B cell (primary cell): ENCODE results near the gene COL13A1. TPM values are rescaled to one million over a fixed set of nuclear protein-coding genes. Genes with fewer than 3 reads are reported as not detected.

ENCODE experiments used
- ATAC-seq: fragments of 200-7000 bp; cut with Tn5 transposase; one replicate; pipeline ENCODE4 v1.10.0; 2021; ENCODE audit warnings: low read depth, mild to moderate bottlenecking, moderate number of reproducible peaks, moderate library complexity
- CTCF ChIA-PET: fragments of 350-600 bp; sonication (Branson Sonifier 250); formaldehyde crosslinking; loops from one replicate; lab custom pipeline; 2021; ENCODE audit warnings: antibody characterized with exemption, inconsistent platforms; lab: Charles Lee
- POLR2A ChIA-PET: fragments of 350-600 bp; sonication (Branson Sonifier 250); formaldehyde crosslinking; loops from one replicate; lab custom pipeline; 2021; ENCODE audit warnings: antibody characterized with exemption; lab: Charles Lee
- DNase-seq: peaks from one replicate; pipeline ENCODE4 v3.0.0; 2013
- H2AFZ ChIP-seq: 2 replicates; pipeline ENCODE4 v1.6.1; 2012; ENCODE audit warnings: mild to moderate bottlenecking, low read depth, low read length; ENCODE audit not compliant: insufficient read depth, poor library complexity, severe bottlenecking
- H3K27ac ChIP-seq, 2 donors: 1 replicate in 1 of 2; 2 replicates in 1 of 2; pipeline ENCODE4 v1.5.1; 2012 to 2013; ENCODE audit warnings: low read length in 2 of 2, mild to moderate bottlenecking in 2 of 2, moderate library complexity in 1 of 2
- H3K27me3 ChIP-seq, 4 experiments: fragments of 200-600 bp in 1 of 4; sonication (generic) in 1 of 4; replicated peaks in 1 of 4; 1 replicate in 2 of 4; 2 replicates in 2 of 4; pipeline versions ENCODE4 v1.6.1 to v1.7.0; 2013 to 2016; ENCODE audit warnings: low read length in 3 of 4, mild to moderate bottlenecking in 2 of 4, mixed read lengths in 1 of 4, moderate library complexity in 1 of 4; ENCODE audit not compliant: insufficient read depth in 4 of 4, control insufficient read depth in 3 of 4; ENCODE audit errors: control extremely low read depth in 1 of 4
- H3K36me3 ChIP-seq, 2 experiments: replicated peaks in 1 of 2; 1 replicate in 1 of 2; 2 replicates in 1 of 2; pipeline versions ENCODE4 v1.6.1 to v1.7.1; 2013; ENCODE audit warnings: low read length in 1 of 2; ENCODE audit not compliant: insufficient read depth in 2 of 2, control insufficient read depth in 1 of 2; ENCODE audit errors: control extremely low read depth in 1 of 2, extremely low read depth in 1 of 2
- H3K4me1 ChIP-seq, 2 donors: fragments of 200-600 bp in 1 of 2; sonication (generic) in 1 of 2; 1 replicate in 1 of 2; 2 replicates in 1 of 2; pipeline versions ENCODE4 v1.5.1 to v1.6.1; 2013 to 2017; ENCODE audit warnings: low read length in 2 of 2; ENCODE audit not compliant: control insufficient read depth in 2 of 2, insufficient read depth in 2 of 2
- H3K4me2 ChIP-seq: replicated peaks from 2 replicates; pipeline ENCODE3; 2012; ENCODE audit warnings: mild to moderate bottlenecking, low read depth, low read length; ENCODE audit not compliant: poor library complexity, severe bottlenecking
- H3K4me3 ChIP-seq, 5 experiments: fragments of 200-600 bp in 1 of 5; sonication (generic) in 1 of 5; 1 replicate in 3 of 5; 2 replicates in 2 of 5; pipeline versions ENCODE4 v1.5.1 to v1.7.0; 2011 to 2016; ENCODE audit warnings: low read length in 4 of 5, mild to moderate bottlenecking in 4 of 5, low read depth in 2 of 5, control low read depth in 1 of 5, moderate library complexity in 1 of 5; ENCODE audit not compliant: insufficient read depth in 1 of 5; ENCODE audit errors: control extremely low read depth in 1 of 5, extremely low read depth in 1 of 5
- H3K79me2 ChIP-seq: fragments of 200-600 bp; sonication (generic); one replicate; pipeline ENCODE4 v1.6.0; 2016; ENCODE audit warnings: low read length; ENCODE audit not compliant: control insufficient read depth, insufficient read depth
- H3K9ac ChIP-seq: fragments of 200-600 bp; sonication (generic); 2 replicates; pipeline ENCODE4 v1.6.1; 2017; ENCODE audit warnings: mild to moderate bottlenecking, low read length, moderate library complexity
- H3K9me3 ChIP-seq, 3 donors: one replicate each; pipeline versions ENCODE4 v1.6.1 to v1.7.1; 2013; ENCODE audit warnings: low read length in 2 of 3; ENCODE audit not compliant: control insufficient read depth in 2 of 3, insufficient read depth in 1 of 3; ENCODE audit errors: control extremely low read depth in 1 of 3
- H4K20me1 ChIP-seq: 2 replicates; pipeline ENCODE4 v1.6.0; 2012; ENCODE audit warnings: mild to moderate bottlenecking, low read length; ENCODE audit not compliant: insufficient read depth, control insufficient read depth, poor library complexity, severe bottlenecking
- H3K27ac Mint-ChIP-seq: one replicate; pipeline ENCODE4 v1.8.0; 2021; ENCODE audit warnings: mixed read lengths
- H3K27me3 Mint-ChIP-seq: one replicate; pipeline ENCODE4 v1.8.0; 2021; ENCODE audit warnings: mixed read lengths
- H3K4me1 Mint-ChIP-seq: one replicate; pipeline ENCODE4 v1.8.0; 2021; ENCODE audit warnings: mixed read lengths
- H3K4me3 Mint-ChIP-seq: one replicate; pipeline ENCODE4 v1.8.0; 2021; ENCODE audit warnings: mixed read lengths
- H3K9me3 Mint-ChIP-seq: one replicate; pipeline ENCODE4 v1.8.0; 2022; ENCODE audit warnings: mixed read lengths; ENCODE audit not compliant: insufficient read depth
- EZH2 ChIP-seq: IDR thresholded peaks from 2 replicates; pipeline ENCODE4 v1.6.1; 2012; ENCODE audit warnings: borderline replicate concordance, low read depth, mild to moderate bottlenecking, moderate library complexity, low read length; ENCODE audit not compliant: insufficient read depth, poor library complexity, severe bottlenecking
- WGBS: methylation state at CpG from one replicate; pipeline ENCODE4 v1.1.5; 2013; ENCODE audit warnings: missing lambda C conversion rate; ENCODE audit not compliant: insufficient coverage; 5-methylcytosine and 5-hydroxymethylcytosine counted together
- intact Hi-C: fragments of 100-400 bp; cut with micrococcal nuclease; formaldehyde crosslinking; loops from one replicate; pipeline ENCODE4 v1.10.0; 2022
- polyA plus RNA-seq: library from polyadenylated mRNA; depleted of rRNA; stranded (reverse); fragments of >200 nt; gene quantifications from 2 replicates; pipeline ENCODE4 v1.2.3, GENCODE V29; 2012
- total RNA-seq, 2 donors: library from RNA; stranded (reverse); fragments of 120-200 nt in 1 of 2; gene quantifications; 1 replicate in 1 of 2; 2 replicates in 1 of 2; pipeline versions ENCODE4 v1.2.3 to v1.2.4, GENCODE V29; 2013 to 2022
- TF ChIP-seq, protein P1 (sequence below): fragments of 200-600 bp; IDR thresholded peaks from one replicate; pipeline ENCODE4 v1.8.0; 2022; ENCODE audit warnings: antibody characterized with exemption, mild to moderate bottlenecking

COL13A1 gene
- total and polyA plus RNA-seq, 2 donors (not counting 1 experiment from before 2014, with no cell fraction given) = not detected

GRCh38 chr10:69892406-69892805 is 90.7 kb downstream of the COL13A1 start:
- H3K27ac ChIP-seq = no peak overlapping the region
- no peak overlapping the region for H3K4me2 ChIP-seq
- no peak overlapping the region for H3K27ac Mint-ChIP-seq
- intact Hi-C loops = no loop called here
- 93% methylated on average over 6 of the region's 7 CpGs for WGBS
- H3K4me1 Mint-ChIP-seq = no peaks in the 10 kb centered on the region
- no peaks in the 10 kb centered on the region for H3K27me3 ChIP-seq
- H3K36me3 ChIP-seq = no peaks in the 10 kb centered on the region
- no peak overlapping the region for H3K4me3 ChIP-seq
- H3K27me3 Mint-ChIP-seq = peaks cover 6% of the 10 kb centered on the region
- H3K4me3 Mint-ChIP-seq = no peak overlapping the region
- H3K79me2 ChIP-seq = no peaks in the 10 kb centered on the region
- CTCF ChIA-PET = no interaction called here
- H3K9me3 ChIP-seq = no peaks in the 10 kb centered on the region
- H3K9me3 Mint-ChIP-seq = no peaks in the 10 kb centered on the region
- POLR2A ChIA-PET = no interaction called here
- no peaks in the 10 kb centered on the region for H3K4me1 ChIP-seq
- no peak for TF ChIP-seq EZH2
- TF ChIP-seq, protein P1, sequence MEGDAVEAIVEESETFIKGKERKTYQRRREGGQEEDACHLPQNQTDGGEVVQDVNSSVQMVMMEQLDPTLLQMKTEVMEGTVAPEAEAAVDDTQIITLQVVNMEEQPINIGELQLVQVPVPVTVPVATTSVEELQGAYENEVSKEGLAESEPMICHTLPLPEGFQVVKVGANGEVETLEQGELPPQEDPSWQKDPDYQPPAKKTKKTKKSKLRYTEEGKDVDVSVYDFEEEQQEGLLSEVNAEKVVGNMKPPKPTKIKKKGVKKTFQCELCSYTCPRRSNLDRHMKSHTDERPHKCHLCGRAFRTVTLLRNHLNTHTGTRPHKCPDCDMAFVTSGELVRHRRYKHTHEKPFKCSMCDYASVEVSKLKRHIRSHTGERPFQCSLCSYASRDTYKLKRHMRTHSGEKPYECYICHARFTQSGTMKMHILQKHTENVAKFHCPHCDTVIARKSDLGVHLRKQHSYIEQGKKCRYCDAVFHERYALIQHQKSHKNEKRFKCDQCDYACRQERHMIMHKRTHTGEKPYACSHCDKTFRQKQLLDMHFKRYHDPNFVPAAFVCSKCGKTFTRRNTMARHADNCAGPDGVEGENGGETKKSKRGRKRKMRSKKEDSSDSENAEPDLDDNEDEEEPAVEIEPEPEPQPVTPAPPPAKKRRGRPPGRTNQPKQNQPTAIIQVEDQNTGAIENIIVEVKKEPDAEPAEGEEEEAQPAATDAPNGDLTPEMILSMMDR = no peak
- DNase-seq (no peak), ATAC-seq (no peak)
- no peak overlapping the region for H2AFZ ChIP-seq
- H4K20me1 ChIP-seq = no peaks in the 10 kb centered on the region
- H3K9ac ChIP-seq = no peak overlapping the region

DNA sequence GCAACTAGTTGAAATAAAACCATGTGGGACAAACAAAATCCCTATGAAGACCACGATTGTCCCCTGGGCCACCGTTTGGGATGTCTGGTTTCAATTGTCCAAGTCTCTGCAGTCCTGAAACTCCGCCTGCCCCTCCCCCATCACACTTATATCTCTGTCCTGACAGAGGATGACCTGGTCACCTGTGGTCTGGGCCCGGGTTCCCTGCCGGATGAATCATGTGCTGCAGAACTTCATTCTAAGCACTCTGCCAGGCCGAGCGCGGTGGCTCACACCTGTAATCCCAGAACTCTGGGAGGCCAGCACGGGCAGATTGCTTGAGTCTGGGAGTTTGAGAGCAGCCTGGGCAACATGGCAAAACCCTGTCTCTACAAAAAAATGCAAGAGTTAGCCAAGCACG is 91.1 kb downstream of the COL13A1 start:
- Histone ChIP-seq H3K27me3 (no peaks in the 10 kb centered on the region), H3K9me3 (no peaks in the 10 kb centered on the region), H4K20me1 (no peaks in the 10 kb centered on the region), H3K4me3 (no peak overlapping the region), H3K9ac (no peak overlapping the region), H3K4me1 (no peaks in the 10 kb centered on the region), H2AFZ (no peak overlapping the region), H3K79me2 (no peaks in the 10 kb centered on the region), H3K36me3 (no peaks in the 10 kb centered on the region), H3K27ac (no peak overlapping the region), H3K4me2 (no peak overlapping the region)
- WGBS = 81% methylated on average over 10 of the region's 10 CpGs
- no peaks in the 10 kb centered on the region for H3K9me3 Mint-ChIP-seq
- peaks cover 5% of the 10 kb centered on the region for H3K27me3 Mint-ChIP-seq
- no peak for TF ChIP-seq EZH2
- TF ChIP-seq, protein P1 = no peak
- ChIA-PET POLR2A (no interaction called here), CTCF (no interaction called here)
- H3K27ac Mint-ChIP-seq = no peak overlapping the region
- H3K4me3 Mint-ChIP-seq = no peak overlapping the region
- intact Hi-C loops = no loop called here
- DNase-seq (no peak), ATAC-seq (no peak)
- H3K4me1 Mint-ChIP-seq = no peaks in the 10 kb centered on the region
